Gastroesophageal sphincter (tissue), 3 donors: ENCODE results near the gene NFYB.

ENCODE experiments used
- EP300 ChIP-seq: sonication (generic); formaldehyde crosslinking; IDR thresholded peaks from one replicate; pipeline ENCODE4 v1.6.1; 2017; ENCODE audit warnings: antibody characterized with exemption, mild to moderate bottlenecking
- TF ChIP-seq, protein P1 (sequence below), 4 experiments: fragments of 200-600 bp in 2 of 4; fragments of 450-650 bp in 2 of 4; sonication (generic) in 1 of 4; IDR thresholded peaks; one replicate each; pipeline ENCODE4 v1.5.1; 2017 to 2019; ENCODE audit warnings: antibody characterized with exemption in 4 of 4, mild to moderate bottlenecking in 2 of 4, moderate library complexity in 2 of 4

DNA sequence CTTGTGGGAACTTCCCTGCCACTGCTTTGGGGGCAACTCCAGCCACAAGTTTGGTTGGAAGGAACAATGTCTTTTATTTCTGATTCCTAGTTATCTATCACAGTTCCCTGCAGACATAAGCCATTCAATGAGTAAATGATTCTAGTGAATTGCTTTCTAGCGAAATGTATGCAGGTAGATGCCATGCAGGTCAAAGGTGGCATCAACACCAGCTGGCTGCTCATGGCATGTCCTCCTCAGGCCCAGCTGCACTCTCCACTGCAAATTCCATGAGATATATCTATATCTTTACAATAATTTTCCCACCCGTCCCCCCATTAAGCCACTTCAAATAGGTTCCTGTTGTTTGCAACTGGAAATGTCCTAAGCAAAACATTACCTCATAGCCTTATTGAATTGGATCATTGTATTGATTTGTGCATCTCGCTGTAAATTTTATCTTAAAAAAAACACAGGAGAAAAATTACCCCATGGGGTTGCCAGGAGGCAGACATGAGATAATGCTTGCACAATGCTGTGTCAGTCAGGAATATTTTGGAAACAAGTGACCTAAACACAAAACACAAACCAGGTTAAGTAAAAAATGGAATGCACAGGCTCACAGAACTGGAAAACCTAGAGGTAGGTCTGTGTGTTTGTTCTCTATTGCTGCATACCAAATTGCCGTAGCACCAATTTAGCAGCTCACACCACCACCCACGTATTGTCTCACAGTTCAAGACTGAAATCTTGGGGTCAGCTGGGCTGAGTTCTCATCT lies 44.8 kb upstream of the NFYB start:
- TF ChIP-seq, protein P1, sequence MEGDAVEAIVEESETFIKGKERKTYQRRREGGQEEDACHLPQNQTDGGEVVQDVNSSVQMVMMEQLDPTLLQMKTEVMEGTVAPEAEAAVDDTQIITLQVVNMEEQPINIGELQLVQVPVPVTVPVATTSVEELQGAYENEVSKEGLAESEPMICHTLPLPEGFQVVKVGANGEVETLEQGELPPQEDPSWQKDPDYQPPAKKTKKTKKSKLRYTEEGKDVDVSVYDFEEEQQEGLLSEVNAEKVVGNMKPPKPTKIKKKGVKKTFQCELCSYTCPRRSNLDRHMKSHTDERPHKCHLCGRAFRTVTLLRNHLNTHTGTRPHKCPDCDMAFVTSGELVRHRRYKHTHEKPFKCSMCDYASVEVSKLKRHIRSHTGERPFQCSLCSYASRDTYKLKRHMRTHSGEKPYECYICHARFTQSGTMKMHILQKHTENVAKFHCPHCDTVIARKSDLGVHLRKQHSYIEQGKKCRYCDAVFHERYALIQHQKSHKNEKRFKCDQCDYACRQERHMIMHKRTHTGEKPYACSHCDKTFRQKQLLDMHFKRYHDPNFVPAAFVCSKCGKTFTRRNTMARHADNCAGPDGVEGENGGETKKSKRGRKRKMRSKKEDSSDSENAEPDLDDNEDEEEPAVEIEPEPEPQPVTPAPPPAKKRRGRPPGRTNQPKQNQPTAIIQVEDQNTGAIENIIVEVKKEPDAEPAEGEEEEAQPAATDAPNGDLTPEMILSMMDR (IDR thresholded peaks at IDR 0.05), result no peak
- no peak for TF ChIP-seq EP300
